ENCODE measurements around the gene MB21D2. TPM values are rescaled to one million over a fixed set of nuclear protein-coding genes. Genes with fewer than 3 reads are reported as not detected.

The MB21D2 gene
- total RNA-seq, 1 experiment from 2014 or later, result 26.0 TPM

DNA sequence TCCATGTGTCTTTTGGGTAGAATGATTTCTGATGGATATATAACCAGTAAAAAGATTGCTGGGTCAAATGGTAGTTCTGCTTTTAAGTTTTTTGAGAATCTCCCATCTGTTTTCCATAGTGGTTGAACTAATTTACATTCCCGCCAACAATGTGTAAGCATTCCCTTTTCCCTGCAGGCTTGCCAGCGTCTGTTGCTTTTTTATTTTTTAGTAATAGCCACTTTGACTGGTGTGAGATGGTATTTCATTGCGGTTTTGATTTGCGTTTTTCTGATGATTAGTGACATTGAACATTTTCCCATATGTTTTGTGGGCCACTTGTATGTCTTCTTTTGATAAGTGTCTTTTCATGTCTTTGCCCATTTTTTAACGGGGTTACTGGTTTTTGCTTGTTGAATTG lies 36.3 kb upstream of the MB21D2 start:
- Histone ChIP-seq H3K27ac (ENCODE audit: low read length) (no peak overlapping the region), H4K20me1 (ENCODE audit: low read length) (no peaks in the 10 kb centered on the region), H3K4me2 (ENCODE audit: low read length) (no peak overlapping the region), H3K9me3 (ENCODE audit: low read length) (no peaks in the 10 kb centered on the region), H3K27me3 (ENCODE audit: low read length) (no peaks in the 10 kb centered on the region), H3K4me1 (ENCODE audit: insufficient read depth, low read length) (peaks cover 17% of the 10 kb centered on the region), H2AFZ (ENCODE audit: low read length) (no peak overlapping the region), H3K4me3 (ENCODE audit: low read length) (no peak overlapping the region), H3F3A (ENCODE audit: low read length, unreplicated experiment) (no peaks in the 10 kb centered on the region), H3K36me3 (ENCODE audit: low read depth, low read length) (no peaks in the 10 kb centered on the region), H3K9ac (ENCODE audit: low read length) (no peak overlapping the region), H3K9me2 (replicated peaks; ENCODE audit: low read length) (no peaks in the 10 kb centered on the region), H3K79me2 (ENCODE audit: low read length) (no peaks in the 10 kb centered on the region)
- intact Hi-C loops (cut with micrococcal nuclease), result no loop called here
- no peak for ATAC-seq
- POLR2A ChIA-PET (ENCODE audit: unreplicated experiment), result no interaction called here
- no peak for DNase-seq
- no peak for TF ChIP-seq EZH2phosphoT487 (IDR thresholded peaks at IDR 0.05; ENCODE audit: borderline replicate concordance, low read length)
- TF ChIP-seq, protein P1, sequence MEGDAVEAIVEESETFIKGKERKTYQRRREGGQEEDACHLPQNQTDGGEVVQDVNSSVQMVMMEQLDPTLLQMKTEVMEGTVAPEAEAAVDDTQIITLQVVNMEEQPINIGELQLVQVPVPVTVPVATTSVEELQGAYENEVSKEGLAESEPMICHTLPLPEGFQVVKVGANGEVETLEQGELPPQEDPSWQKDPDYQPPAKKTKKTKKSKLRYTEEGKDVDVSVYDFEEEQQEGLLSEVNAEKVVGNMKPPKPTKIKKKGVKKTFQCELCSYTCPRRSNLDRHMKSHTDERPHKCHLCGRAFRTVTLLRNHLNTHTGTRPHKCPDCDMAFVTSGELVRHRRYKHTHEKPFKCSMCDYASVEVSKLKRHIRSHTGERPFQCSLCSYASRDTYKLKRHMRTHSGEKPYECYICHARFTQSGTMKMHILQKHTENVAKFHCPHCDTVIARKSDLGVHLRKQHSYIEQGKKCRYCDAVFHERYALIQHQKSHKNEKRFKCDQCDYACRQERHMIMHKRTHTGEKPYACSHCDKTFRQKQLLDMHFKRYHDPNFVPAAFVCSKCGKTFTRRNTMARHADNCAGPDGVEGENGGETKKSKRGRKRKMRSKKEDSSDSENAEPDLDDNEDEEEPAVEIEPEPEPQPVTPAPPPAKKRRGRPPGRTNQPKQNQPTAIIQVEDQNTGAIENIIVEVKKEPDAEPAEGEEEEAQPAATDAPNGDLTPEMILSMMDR (conservative IDR thresholded peaks at IDR 0.05; ENCODE audit: low read depth, low read length), result no peak
- TF ChIP-seq EZH2 (IDR thresholded peaks at IDR 0.05; ENCODE audit: low read length, unreplicated experiment), result no peak
- BruUV-seq (replicated peaks), result no TSS peak
- CTCF ChIA-PET, result no interaction called here

DNA sequence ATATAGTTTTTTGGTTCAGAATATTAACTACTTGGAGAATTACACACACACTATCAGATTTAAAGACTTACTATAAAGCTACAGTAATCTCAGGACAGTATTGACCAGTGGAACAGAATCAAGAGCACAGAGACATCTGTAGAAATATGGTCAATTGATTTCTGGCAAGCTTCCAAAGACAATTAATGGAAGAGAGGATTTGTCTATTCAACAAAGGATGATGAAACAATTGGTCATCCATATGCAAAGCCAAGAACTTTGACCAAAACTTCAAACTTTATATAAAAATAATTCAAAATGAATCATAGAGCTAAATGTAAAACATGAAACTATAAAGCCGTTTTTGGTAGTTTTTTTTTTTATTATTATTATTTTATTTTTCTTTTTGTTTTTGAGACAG lies 29.8 kb upstream of the MB21D2 start:
- Histone ChIP-seq H2AFZ (ENCODE audit: low read length) (no peak overlapping the region), H3K4me1 (ENCODE audit: insufficient read depth, low read length) (no peaks in the 10 kb centered on the region), H3K9me2 (replicated peaks; ENCODE audit: low read length) (no peaks in the 10 kb centered on the region), H3K4me3 (ENCODE audit: low read length) (no peak overlapping the region), H3F3A (ENCODE audit: low read length, unreplicated experiment) (no peaks in the 10 kb centered on the region), H3K79me2 (ENCODE audit: low read length) (no peaks in the 10 kb centered on the region), H3K36me3 (ENCODE audit: low read depth, low read length) (no peaks in the 10 kb centered on the region), H3K4me2 (ENCODE audit: low read length) (no peak overlapping the region), H3K27ac (ENCODE audit: low read length) (no peak overlapping the region), H3K27me3 (ENCODE audit: low read length) (no peaks in the 10 kb centered on the region), H3K9me3 (ENCODE audit: low read length) (no peaks in the 10 kb centered on the region), H4K20me1 (ENCODE audit: low read length) (no peaks in the 10 kb centered on the region), H3K9ac (ENCODE audit: low read length) (no peak overlapping the region)
- no peak for ATAC-seq
- no peak for DNase-seq
- BruUV-seq (replicated peaks), result no TSS peak
- ChIA-PET CTCF (interaction anchor here (0.6 kb wide), 1 partner anchor 101 kb away, joined by 3 read pairs; no protein-coding TSS in a partner anchor), POLR2A (ENCODE audit: unreplicated experiment) (no interaction called here)
- TF ChIP-seq EZH2 (IDR thresholded peaks at IDR 0.05; ENCODE audit: low read length, unreplicated experiment), result no peak
- TF ChIP-seq EZH2phosphoT487 (IDR thresholded peaks at IDR 0.05; ENCODE audit: borderline replicate concordance, low read length), result no peak
- TF ChIP-seq, protein P1 (conservative IDR thresholded peaks at IDR 0.05; ENCODE audit: low read depth, low read length), result no peak
- intact Hi-C loops (cut with micrococcal nuclease), result no loop called here

DNA sequence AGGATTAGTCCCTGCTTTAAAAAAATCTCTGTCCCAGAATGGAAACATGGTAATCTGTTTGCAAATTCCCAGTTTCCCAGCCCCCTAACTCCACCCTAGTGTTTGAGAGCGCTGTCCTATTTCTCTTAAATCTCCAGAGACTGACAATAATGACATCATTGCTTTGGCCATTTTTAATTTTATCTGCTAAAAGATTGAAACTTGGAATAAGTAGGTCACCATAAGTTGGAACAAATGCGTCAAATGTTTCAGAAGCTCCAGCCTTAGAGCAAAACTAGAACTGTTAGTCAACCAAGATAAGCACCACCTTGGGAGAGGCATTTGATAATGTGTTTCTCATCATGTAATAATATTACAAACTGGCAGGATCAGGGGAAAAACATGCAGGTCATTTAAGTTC lies 25.7 kb upstream of the MB21D2 start:
- TF ChIP-seq EZH2phosphoT487 (IDR thresholded peaks at IDR 0.05; ENCODE audit: borderline replicate concordance, low read length), result no peak
- TF ChIP-seq, protein P1 (conservative IDR thresholded peaks at IDR 0.05; ENCODE audit: low read depth, low read length), result no peak
- no peak for TF ChIP-seq EZH2 (IDR thresholded peaks at IDR 0.05; ENCODE audit: low read length, unreplicated experiment)
- H3K4me1 ChIP-seq (ENCODE audit: insufficient read depth, low read length), result peaks cover 5% of the 10 kb centered on the region; the same call in 1 of the 2 replicates

More for the DNA sequence above, 25.7 kb upstream of the MB21D2 start:
- no peaks in the 10 kb centered on the region for H3F3A ChIP-seq (ENCODE audit: low read length, unreplicated experiment)
- H4K20me1 ChIP-seq (ENCODE audit: low read length), result no peaks in the 10 kb centered on the region
- no peaks in the 10 kb centered on the region for H3K9me2 ChIP-seq (replicated peaks; ENCODE audit: low read length)
- no peak overlapping the region for H2AFZ ChIP-seq (ENCODE audit: low read length)
- H3K9ac ChIP-seq (ENCODE audit: low read length), result no peak overlapping the region
- H3K4me3 ChIP-seq (ENCODE audit: low read length), result no peak overlapping the region
- no peaks in the 10 kb centered on the region for H3K79me2 ChIP-seq (ENCODE audit: low read length)
- DNase-seq (no peak), ATAC-seq (no peak)
- H3K27ac ChIP-seq (ENCODE audit: low read length), result no peak overlapping the region
- no TSS peak for BruUV-seq (replicated peaks)
- POLR2A ChIA-PET (ENCODE audit: unreplicated experiment), result no interaction called here
- CTCF ChIA-PET, result no interaction called here
- H3K27me3 ChIP-seq (ENCODE audit: low read length), result no peaks in the 10 kb centered on the region
- no peaks in the 10 kb centered on the region for H3K9me3 ChIP-seq (ENCODE audit: low read length)
- no peaks in the 10 kb centered on the region for H3K36me3 ChIP-seq (ENCODE audit: low read depth, low read length)
- intact Hi-C loops (cut with micrococcal nuclease), result no loop called here
- H3K4me2 ChIP-seq (ENCODE audit: low read length), result no peak overlapping the region
